Hepatic stellate cell (primary cell): ENCODE results near the gene CCDC106.

Source experiments
- DNase-seq: peaks from one replicate; pipeline ENCODE4 v3.0.0; 2011; ENCODE audit warnings: low spot score

Gene CCDC106

DNA sequence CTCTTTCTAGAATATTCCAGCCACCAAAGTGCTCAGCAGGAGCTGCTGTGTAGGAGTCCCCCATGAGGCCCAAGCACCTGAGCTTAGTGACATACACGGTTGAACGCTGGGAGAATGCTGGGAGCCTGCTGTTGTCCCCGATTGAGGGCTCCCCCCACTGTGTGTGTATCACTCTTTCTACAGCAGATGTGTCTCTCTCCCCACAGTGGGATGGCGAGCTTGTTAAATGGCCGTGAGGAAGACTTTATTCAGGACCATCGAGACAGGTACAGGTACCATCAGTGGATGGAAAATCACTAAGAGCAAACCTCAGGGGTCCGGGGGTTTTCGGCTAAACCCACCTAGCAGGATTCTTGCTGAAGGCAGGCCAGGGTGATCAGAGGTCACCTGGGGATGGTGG is 49.7 kb downstream of the CCDC106 start:
- DNase-seq, result no peak

DNA sequence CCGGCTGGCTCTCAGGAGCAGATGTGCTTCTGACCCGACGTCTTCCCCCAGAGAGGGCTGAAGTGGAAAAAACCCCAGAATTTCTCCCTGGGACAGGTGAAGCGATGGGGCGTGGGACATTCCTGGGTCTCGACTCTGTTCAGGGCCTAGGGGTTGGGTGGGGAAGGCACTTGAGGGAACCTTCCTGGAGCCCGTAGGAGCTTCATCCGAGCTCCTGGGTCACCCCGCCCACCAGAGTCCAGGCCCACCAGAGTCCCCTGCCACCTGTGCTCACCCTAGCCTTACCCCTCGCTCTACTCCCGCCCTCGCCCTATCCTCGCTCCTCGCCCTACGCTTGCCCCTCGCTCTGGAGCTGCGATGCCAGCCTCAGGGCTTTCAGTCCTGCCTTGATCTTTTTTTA is 50.2 kb downstream of the CCDC106 start:
- DNase-seq, result no peak

- no peak for DNase-seq
Measured at GRCh38 chr19:55699221-55699620, 51.2 kb downstream of the CCDC106 start.

- DNase-seq, result no peak
Measured at GRCh38 chr19:55700813-55701212, 52.8 kb downstream of the CCDC106 start.

GRCh38 chr19:55702131-55702627 is 54.2 kb downstream of the CCDC106 start:
- no peak for DNase-seq
